K562 (cell line): ENCODE results near the gene CAMK1D. TPM values are rescaled to one million over a fixed set of nuclear protein-coding genes. Genes with fewer than 3 reads are reported as not detected.

Experiments used
- CHD2 ChIP-seq: IDR thresholded peaks from 2 replicates; pipeline ENCODE4 v1.6.1; 2011; ENCODE audit warnings: low read depth, low read length
- CREB5 ChIP-seq: fragments of 250-450 bp; sonication (Bioruptor Pico); IDR thresholded peaks from 2 replicates; pipeline ENCODE4 v1.5.0; 2020; ENCODE audit warnings: mild to moderate bottlenecking
- ERF ChIP-seq: fragments of 450-650 bp; formaldehyde crosslinking; IDR thresholded peaks from 2 replicates; pipeline ENCODE4 v1.4.0; 2020; ENCODE audit warnings: mild to moderate bottlenecking, mixed read lengths
- LEF1 ChIP-seq: fragments of 450-650 bp; IDR thresholded peaks from 2 replicates; pipeline ENCODE4 v1.6.1; 2016; ENCODE audit warnings: mild to moderate bottlenecking
- NBN ChIP-seq: fragments of 450-650 bp; IDR thresholded peaks from 2 replicates; pipeline ENCODE4 v1.6.1; 2016; ENCODE audit warnings: low read depth, mild to moderate bottlenecking
- POLR2A ChIP-seq: fragments of 450-650 bp; conservative IDR thresholded peaks from 2 replicates; pipeline ENCODE4 v1.6.1; 2016
- PPARD ChIP-seq: fragments of 250-450 bp; sonication (Bioruptor Pico); IDR thresholded peaks from 2 replicates; pipeline ENCODE4 v1.8.0; 2022; ENCODE audit warnings: inconsistent platforms, mild to moderate bottlenecking, moderate library complexity
- RBFOX2 ChIP-seq: fragments of 200-400 bp; formaldehyde crosslinking; IDR thresholded peaks from 2 replicates; pipeline ENCODE4 v1.6.1; 2017; ENCODE audit warnings: low read depth, mild to moderate bottlenecking, low read length, moderate library complexity
- XRCC5 ChIP-seq: fragments of 200-400 bp; formaldehyde crosslinking; IDR thresholded peaks from 2 replicates; pipeline ENCODE4 v1.6.1; 2017; ENCODE audit warnings: low read depth, mild to moderate bottlenecking, low read length
- YY1 ChIP-seq, 3 experiments: IDR thresholded peaks; 2 replicates each; pipeline ENCODE4 v1.6.1; 2011; ENCODE audit warnings: low read length in 2 of 3, mild to moderate bottlenecking in 2 of 3, moderate library complexity in 2 of 3, borderline replicate concordance in 1 of 3, control low read depth in 1 of 3, low read depth in 1 of 3; ENCODE audit not compliant: insufficient read depth in 3 of 3, insufficient replicate concordance in 2 of 3, control insufficient read depth in 1 of 3, insufficient read length in 1 of 3; ENCODE audit errors: extremely low read depth in 1 of 3
- ZC3H4 ChIP-seq: sonication (generic); formaldehyde crosslinking; IDR thresholded peaks from 2 replicates; pipeline ENCODE4 v1.9.0; 2021; ENCODE audit warnings: missing genetic modification reagents, borderline replicate concordance
- ZC3H8 ChIP-seq: fragments of 450-650 bp; IDR thresholded peaks from 2 replicates; pipeline ENCODE4 v1.6.1; 2017
- ZNF347 ChIP-seq: fragments of 450-650 bp; formaldehyde crosslinking; IDR thresholded peaks from 2 replicates; pipeline ENCODE4 v1.4.0; 2020; ENCODE audit warnings: low read depth, mild to moderate bottlenecking, moderate library complexity
- ZNF695 ChIP-seq: fragments of 450-650 bp; formaldehyde crosslinking; IDR thresholded peaks from 2 replicates; pipeline ENCODE4 v1.4.0; 2020; ENCODE audit warnings: mild to moderate bottlenecking, moderate library complexity
- polyA plus RNA-seq, 8 experiments: library from polyadenylated mRNA; depleted of rRNA in 4 of 8; stranded (reverse) in 5 of 8; unstranded in 3 of 8; fragments of >200 nt; fragmentation: Nextera tagmentation in 2 of 8; fragmentation: Illumina TruSeq in 1 of 8; extraction: Ambion mirVana in 2 of 8; extraction: Trizol in 1 of 8; gene quantifications; 2 replicates each; pipeline versions ENCODE4 v1.2.1 to v1.2.3, GENCODE V29; 2011 to 2014; ENCODE audit warnings: inconsistent platforms in 1 of 8, missing spikeins in 1 of 8
- total RNA-seq, 7 experiments: library from RNA; depleted of rRNA in 6 of 7; stranded (reverse); fragments of >200 nt in 6 of 7; fragmentation: Illumina TruSeq in 2 of 7; extraction: Trizol in 2 of 7; gene quantifications; 2 replicates each; pipeline versions ENCODE4 v1.2.1 to v1.2.3, GENCODE V29; 2011 to 2021; ENCODE audit warnings: low replicate concordance in 1 of 7
- TF ChIP-seq, protein P1 (sequence below): sonication (generic); formaldehyde crosslinking; IDR thresholded peaks from 2 replicates; pipeline ENCODE4 v1.8.1; 2023; ENCODE audit warnings: mild to moderate bottlenecking, missing genetic modification reagents
- TF ChIP-seq, protein P2 (sequence below): fragments of 200-800 bp; sonication (Bioruptor generic); IDR thresholded peaks from 2 replicates; pipeline ENCODE4 v1.6.1; 2017; ENCODE audit warnings: missing genetic modification characterization, missing compliant biosample characterization
- TF ChIP-seq, protein P3 (sequence below): fragments of 250-450 bp; sonication (Bioruptor Pico); IDR thresholded peaks from 2 replicates; pipeline ENCODE4 v1.5.0; 2021; ENCODE audit warnings: mild to moderate bottlenecking, moderate library complexity
- TF ChIP-seq, protein P4 (sequence below): conservative IDR thresholded peaks from 2 replicates; pipeline ENCODE4 v1.6.1; 2011; ENCODE audit warnings: low read depth, mild to moderate bottlenecking, low read length; ENCODE audit not compliant: control insufficient read depth

CAMK1D gene
- total and polyA plus RNA-seq, 9 of the 15 experiments (the other 6 are each of a cell fraction or from before 2014, with no cell fraction given): 0.12 to 0.24 (median 0.20) TPM; not detected in 5

- TF ChIP-seq, protein P1, sequence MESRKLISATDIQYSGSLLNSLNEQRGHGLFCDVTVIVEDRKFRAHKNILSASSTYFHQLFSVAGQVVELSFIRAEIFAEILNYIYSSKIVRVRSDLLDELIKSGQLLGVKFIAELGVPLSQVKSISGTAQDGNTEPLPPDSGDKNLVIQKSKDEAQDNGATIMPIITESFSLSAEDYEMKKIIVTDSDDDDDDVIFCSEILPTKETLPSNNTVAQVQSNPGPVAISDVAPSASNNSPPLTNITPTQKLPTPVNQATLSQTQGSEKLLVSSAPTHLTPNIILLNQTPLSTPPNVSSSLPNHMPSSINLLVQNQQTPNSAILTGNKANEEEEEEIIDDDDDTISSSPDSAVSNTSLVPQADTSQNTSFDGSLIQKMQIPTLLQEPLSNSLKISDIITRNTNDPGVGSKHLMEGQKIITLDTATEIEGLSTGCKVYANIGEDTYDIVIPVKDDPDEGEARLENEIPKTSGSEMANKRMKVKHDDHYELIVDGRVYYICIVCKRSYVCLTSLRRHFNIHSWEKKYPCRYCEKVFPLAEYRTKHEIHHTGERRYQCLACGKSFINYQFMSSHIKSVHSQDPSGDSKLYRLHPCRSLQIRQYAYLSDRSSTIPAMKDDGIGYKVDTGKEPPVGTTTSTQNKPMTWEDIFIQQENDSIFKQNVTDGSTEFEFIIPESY (CRISPR knock-in tag): no peak
- TF ChIP-seq, protein P2, sequence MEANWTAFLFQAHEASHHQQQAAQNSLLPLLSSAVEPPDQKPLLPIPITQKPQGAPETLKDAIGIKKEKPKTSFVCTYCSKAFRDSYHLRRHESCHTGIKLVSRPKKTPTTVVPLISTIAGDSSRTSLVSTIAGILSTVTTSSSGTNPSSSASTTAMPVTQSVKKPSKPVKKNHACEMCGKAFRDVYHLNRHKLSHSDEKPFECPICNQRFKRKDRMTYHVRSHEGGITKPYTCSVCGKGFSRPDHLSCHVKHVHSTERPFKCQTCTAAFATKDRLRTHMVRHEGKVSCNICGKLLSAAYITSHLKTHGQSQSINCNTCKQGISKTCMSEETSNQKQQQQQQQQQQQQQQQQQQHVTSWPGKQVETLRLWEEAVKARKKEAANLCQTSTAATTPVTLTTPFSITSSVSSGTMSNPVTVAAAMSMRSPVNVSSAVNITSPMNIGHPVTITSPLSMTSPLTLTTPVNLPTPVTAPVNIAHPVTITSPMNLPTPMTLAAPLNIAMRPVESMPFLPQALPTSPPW (CRISPR knock-in tag): no peak
- TF ChIP-seq, protein P3, sequence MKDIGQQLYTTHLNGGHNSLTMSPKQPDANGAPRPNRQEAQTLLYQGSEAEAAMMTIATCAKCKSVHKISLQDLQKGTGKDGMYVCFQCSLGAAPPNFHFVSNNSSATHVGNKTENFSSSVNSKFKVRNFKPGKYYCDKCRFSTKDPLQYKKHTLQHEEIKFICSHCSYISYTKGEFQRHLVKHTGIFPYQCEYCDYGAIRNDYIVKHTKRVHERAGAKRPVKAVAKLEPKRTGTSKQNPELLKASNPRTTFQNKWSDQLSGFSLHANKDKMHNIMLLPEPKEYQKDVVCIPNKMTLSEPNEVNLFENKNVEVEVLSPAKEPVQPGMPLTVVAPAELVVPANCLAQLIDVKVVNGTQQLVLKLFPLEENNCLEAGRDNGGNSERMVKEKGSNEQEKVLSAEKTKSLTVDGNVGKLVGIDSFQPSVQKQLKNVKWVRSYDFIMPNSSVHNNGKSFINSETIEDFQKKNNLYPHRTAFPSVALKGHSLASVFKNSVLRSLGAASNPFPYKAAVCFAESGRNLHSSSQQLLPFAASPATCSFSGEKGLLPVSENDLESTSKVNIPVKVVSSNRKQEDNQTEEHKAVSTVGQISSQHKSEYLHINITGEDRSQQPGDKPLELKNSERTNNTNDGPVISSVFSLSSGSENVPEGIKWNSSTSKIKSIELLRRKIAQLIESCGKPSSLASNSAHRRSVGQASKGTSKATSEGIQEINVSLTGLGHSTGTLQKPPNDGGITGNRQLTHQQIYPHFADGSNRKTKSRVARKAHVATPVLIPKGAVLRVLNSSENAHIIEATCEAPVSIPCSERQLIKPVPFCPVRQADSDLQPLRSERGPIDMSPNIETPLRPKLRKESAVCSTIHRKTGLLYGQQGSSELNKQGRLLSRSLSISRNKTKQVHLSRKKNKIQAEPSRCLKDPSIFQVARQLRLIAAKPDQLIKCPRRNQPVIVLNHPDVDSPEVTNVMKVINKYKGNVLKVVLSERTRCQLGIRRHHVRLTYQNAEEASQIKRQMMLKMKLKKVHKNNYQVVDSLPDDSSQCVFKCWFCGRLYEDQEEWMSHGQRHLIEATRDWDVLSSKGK (CRISPR knock-in tag): no peak
- TF ChIP-seq ZC3H4 (CRISPR knock-in tag) (no peak), ZNF347 (CRISPR knock-in tag) (no peak), ZC3H8 (no peak), NBN (peak; percentile 76; the same call in 1 of the 2 replicates), LEF1 (peak; percentile 55; the same call in 1 of the 2 replicates), ERF (CRISPR knock-in tag) (no peak), RBFOX2 (0 out of 2 replicates have a peak, but pooled peaks have one; percentile 11), ZNF695 (CRISPR knock-in tag) (no peak), CREB5 (CRISPR knock-in tag) (no peak), XRCC5 (peak; percentile 71; the same call in 1 of the 2 replicates), CHD2 (no peak), POLR2A (no peak), YY1 (IDR thresholded peaks at IDR 0.05; ENCODE audit: borderline replicate concordance in 1 of 3, control insufficient read depth in 1 of 3, extremely low read depth in 1 of 3, insufficient read depth in 3 of 3, insufficient read length in 1 of 3, insufficient replicate concordance in 2 of 3, low read depth in 1 of 3, low read length in 2 of 3) (no peak), PPARD (CRISPR knock-in tag) (no peak)
- TF ChIP-seq, protein P4, sequence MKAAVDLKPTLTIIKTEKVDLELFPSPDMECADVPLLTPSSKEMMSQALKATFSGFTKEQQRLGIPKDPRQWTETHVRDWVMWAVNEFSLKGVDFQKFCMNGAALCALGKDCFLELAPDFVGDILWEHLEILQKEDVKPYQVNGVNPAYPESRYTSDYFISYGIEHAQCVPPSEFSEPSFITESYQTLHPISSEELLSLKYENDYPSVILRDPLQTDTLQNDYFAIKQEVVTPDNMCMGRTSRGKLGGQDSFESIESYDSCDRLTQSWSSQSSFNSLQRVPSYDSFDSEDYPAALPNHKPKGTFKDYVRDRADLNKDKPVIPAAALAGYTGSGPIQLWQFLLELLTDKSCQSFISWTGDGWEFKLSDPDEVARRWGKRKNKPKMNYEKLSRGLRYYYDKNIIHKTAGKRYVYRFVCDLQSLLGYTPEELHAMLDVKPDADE: no peak
These were observed 361.4 kb downstream of the CAMK1D start (continued) for GRCh38 chr10:12710594-12711349.
